GM11168 (cell line): ENCODE data around the gene NACC2.

Experiments used
- in situ Hi-C: fragments of 300-500 bp; cut with MboI; formaldehyde crosslinking; loops from one replicate; pipeline ENCODE4 v1.12.0; 2022; ENCODE audit warnings: low sequenced_read_pairs; ENCODE audit not compliant: unreplicated experiment

The NACC2 gene

GRCh38 chr9:136131629-136132511 lies 36.8 kb upstream of the NACC2 start:
- in situ Hi-C loops: no loop called here

- in situ Hi-C loops: no loop called here
These were observed 34.1 kb upstream of the NACC2 start for GRCh38 chr9:136129176-136129575.

GRCh38 chr9:136128436-136128835 lies 33.3 kb upstream of the NACC2 start:
- in situ Hi-C loops: no loop called here

GRCh38 chr9:136127313-136127712 lies 32.2 kb upstream of the NACC2 start:
- in situ Hi-C loops: no loop called here

- in situ Hi-C loops: loop anchor here (5.0 kb wide), 1 partner anchor 158 kb away; no protein-coding TSS in a partner anchor
These were observed 30.0 kb upstream of the NACC2 start for GRCh38 chr9:136124976-136125692.

- in situ Hi-C loops: loop anchor here (5.0 kb wide), 1 partner anchor 155 kb away; no protein-coding TSS in a partner anchor
These were observed 27.6 kb upstream of the NACC2 start for GRCh38 chr9:136122425-136123383.

GRCh38 chr9:136121801-136122200 lies 26.7 kb upstream of the NACC2 start:
- in situ Hi-C loops: loop anchor here (5.0 kb wide), 1 partner anchor 154 kb away; no protein-coding TSS in a partner anchor

- in situ Hi-C loops: loop anchor here (5.0 kb wide), 1 partner anchor 153 kb away; no protein-coding TSS in a partner anchor
These were observed 25.4 kb upstream of the NACC2 start for GRCh38 chr9:136120438-136120844.

- in situ Hi-C loops: loop anchor here (5.0 kb wide), 1 partner anchor 153 kb away; no protein-coding TSS in a partner anchor
These were observed 24.8 kb upstream of the NACC2 start for GRCh38 chr9:136119883-136120393.

- in situ Hi-C loops: no loop called here
These were observed 24.2 kb upstream of the NACC2 start for GRCh38 chr9:136119061-136119882.

GRCh38 chr9:136118320-136119060 lies 23.4 kb upstream of the NACC2 start, which contains the start of gene TMEM250:
Gene TMEM250 (minus strand): TSS chr9:136118875. CDS start chr9:136116900, 1,975 bp downstream.
- in situ Hi-C loops: no loop called here

- in situ Hi-C loops: no loop called here
These were observed 22.8 kb upstream of the NACC2 start for GRCh38 chr9:136117916-136118319.

GRCh38 chr9:136117291-136117915 lies 22.3 kb upstream of the NACC2 start:
- in situ Hi-C loops: no loop called here

GRCh38 chr9:136116360-136117098 lies 21.4 kb upstream of the NACC2 start:
- in situ Hi-C loops: no loop called here

- in situ Hi-C loops: no loop called here
These were observed 20.7 kb upstream of the NACC2 start for GRCh38 chr9:136115641-136116359.

GRCh38 chr9:136115206-136115605 lies 20.1 kb upstream of the NACC2 start:
- in situ Hi-C loops: no loop called here
